Stimulated activated CD8-positive, alpha-beta memory T cell treated with anti-CD3 and anti-CD28 coated beads, Interleukin-7, amount 100 ng/mL, for 1 hour (primary cell): Measurements from ENCODE around the gene GATB.

Experiments used
- DNase-seq, 2 donors: peaks; one replicate each; pipeline ENCODE4 v3.0.0-alpha.2; 2020; ENCODE audit warnings: low read depth in 2 of 2

GATB gene

GRCh38 chr4:151675411-151675971 is 85.3 kb downstream of the GATB start:
- DNase-seq, result no peak

- DNase-seq, result no peak
Measured at GRCh38 chr4:151674804-151675391, 85.9 kb downstream of the GATB start.

- DNase-seq, result no peak
Measured at GRCh38 chr4:151673908-151674520, 86.8 kb downstream of the GATB start.

GRCh38 chr4:151672996-151673395 is 87.8 kb downstream of the GATB start:
- no peak for DNase-seq

DNA sequence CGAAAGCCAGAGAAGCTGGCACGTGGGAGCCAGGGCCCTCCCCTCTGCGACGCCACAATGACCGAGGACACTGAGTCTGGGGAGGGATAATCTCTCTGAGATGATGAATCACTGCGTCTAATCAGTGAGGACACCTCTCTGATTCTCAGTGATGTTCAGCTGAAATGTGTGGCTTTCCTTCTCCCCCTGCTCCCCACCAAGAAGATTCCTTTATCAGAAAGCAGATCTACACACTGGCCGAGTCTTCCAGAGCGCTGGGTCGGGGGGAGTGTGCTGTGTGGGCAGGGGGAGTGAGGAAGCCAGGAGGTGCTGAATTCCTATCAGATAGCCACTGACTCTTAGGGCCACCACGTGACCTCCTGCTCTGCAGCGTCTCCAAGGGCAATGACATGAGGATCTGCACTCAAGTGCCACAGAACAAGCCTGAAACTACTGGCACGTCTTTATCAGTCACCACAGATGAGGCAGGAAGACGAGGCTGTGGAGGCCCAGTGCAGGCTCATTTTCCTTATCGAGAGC is 89.2 kb downstream of the GATB start:
- no peak for DNase-seq

DNA sequence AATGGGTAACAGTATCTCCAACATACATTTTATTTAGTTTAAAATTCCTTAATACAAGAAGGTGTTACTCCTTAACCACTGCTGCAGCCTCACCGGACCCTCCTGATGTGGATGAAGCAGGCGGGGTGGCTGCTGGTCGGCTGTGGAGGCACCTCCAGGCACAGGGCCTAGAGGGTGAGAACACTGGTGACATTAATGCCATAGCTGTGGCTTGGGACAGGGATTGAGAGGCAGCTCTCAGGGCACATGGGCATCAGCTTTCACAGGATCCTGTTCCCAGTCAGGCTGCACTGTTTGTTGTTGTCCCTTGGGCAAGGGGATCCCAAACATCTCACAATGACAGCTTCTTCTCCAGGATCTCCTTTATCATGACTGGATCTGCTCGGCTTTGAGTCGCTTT is 90.0 kb downstream of the GATB start:
- no peak for DNase-seq

GRCh38 chr4:151669990-151670389 is 90.8 kb downstream of the GATB start:
- DNase-seq, result no peak

DNA sequence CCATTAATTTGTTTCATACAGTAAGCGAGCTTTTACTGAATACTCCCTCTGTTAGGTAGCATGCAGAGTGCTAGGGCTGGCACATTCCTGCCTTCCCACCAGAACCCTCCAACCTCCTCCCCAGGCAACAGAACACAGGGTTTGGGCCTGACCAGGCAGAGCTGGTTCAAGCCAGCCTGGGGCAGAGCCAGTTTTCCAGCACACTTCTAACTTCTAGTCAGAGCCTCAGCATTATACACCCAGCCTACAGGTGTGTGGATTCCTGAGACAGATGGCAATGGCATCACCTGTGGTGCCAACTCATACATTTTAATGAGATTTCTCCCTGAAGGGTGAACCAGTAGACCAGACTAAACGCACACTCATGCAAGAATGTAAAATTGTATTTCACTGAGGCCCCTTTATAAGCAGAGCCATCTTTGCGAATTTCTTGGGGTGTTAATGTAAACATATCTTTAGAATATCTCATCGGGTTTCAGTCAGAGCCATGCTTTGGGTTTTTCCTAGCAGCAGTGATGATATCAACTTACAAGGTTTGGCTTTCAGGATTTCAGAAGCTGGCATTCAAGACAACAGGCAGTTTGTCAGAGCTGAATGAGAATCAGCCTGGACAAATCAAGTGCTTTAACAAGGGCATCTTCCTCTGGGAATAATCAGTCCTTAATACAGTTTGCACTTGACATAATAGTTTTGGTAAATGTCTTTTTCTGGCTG is 92.0 kb downstream of the GATB start:
- DNase-seq, result no peak

GRCh38 chr4:151667666-151668065 is 93.1 kb downstream of the GATB start:
- DNase-seq, result no peak

DNA sequence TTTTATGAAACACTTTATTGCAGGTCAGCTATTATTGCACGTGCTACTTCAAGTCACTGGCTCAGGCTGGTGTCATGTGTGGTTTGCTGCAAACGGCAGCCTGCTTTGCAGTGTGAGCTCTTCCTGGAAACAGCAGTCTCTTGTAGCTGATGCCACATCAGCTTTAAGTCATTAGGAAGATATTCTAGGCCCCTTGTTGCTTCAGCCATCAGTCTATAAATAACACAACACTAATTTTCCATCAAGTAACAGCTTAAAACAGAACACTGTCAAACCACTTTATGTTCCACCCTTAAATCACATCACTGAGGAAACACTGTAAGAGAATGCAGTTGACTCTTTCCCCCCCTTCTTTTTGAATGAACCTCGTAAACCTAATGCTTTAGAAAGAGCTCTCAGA is 93.8 kb downstream of the GATB start:
- no peak for DNase-seq

- no peak for DNase-seq
Measured at GRCh38 chr4:151666501-151666900, 94.3 kb downstream of the GATB start.

DNA sequence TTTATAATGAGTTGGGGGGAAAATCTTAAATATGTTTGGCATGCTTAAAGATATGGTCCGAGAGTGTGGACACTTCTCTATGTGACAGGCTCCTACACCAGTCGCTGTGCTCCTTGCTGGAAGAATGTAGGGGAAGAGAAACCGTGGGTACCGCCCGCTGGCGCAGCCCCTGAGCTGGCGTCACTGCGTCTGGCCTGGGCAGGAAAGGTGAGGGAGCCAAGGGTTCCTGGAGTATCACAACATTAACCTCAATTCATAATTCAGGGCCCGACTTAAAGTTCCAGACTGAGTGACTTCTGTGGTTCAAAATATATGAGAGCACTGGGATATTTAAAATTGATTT is 95.1 kb downstream of the GATB start:
- no peak for DNase-seq

- no peak for DNase-seq
Measured at GRCh38 chr4:151665022-151665784, 95.6 kb downstream of the GATB start.

DNA sequence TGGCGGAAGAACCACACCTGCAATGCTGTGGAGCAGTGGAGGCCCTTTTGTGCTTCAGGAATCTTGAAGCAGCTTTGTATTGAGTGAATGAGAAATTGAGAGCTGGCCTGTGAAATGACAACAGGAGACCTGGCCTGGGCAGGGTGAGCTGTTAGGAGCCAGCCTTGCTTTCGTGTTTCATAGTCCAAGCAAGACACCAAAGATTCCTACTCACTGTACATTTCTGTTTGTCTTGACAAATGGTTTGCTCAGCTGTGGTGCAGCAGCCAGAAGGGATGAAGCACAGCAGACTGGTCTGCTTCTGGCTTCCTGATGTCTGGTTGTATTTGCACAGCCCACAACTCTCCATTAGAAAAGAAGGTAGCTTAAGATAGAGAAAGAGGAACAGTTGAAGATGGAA is 96.5 kb downstream of the GATB start:
- DNase-seq, result no peak

DNA sequence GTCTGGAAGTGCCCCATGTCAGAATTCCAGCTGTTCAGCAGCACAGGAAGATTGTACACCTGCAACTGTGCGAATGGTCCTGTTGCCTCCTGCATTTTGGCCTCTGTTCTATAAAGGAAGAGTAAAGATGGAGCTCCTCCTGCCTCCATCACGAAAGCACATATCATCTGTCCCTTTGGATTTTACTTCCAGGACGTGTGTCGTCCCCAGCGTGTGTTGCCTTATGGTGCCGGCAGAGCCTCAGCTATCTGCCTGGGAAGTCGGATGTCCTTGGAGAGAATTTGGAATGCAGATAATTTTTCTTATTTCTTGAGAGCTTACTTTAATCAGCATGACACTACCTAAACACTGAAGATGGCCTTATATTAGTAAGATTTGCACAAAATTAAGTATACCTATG is 97.7 kb downstream of the GATB start:
- no peak for DNase-seq

DNA sequence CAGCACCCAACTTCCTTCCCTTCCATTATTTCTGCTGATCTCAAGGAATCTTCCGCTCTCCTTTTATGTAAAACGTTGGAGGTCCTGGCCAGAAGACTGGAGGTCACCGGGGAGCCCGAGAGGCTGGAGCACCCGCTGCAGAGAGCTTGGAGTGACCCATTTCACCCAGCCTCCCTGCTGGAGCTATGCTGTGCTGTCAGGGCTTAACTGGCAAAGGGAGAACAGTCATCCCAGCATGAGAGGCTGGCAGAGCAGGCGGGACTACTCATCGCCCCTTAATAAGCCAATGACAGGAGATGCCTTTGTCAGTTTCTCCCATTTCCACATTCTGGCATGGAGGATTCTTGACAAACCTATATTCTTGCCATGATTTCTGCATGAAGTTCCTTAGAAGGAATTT is 98.9 kb downstream of the GATB start:
- DNase-seq, result no peak

DNA sequence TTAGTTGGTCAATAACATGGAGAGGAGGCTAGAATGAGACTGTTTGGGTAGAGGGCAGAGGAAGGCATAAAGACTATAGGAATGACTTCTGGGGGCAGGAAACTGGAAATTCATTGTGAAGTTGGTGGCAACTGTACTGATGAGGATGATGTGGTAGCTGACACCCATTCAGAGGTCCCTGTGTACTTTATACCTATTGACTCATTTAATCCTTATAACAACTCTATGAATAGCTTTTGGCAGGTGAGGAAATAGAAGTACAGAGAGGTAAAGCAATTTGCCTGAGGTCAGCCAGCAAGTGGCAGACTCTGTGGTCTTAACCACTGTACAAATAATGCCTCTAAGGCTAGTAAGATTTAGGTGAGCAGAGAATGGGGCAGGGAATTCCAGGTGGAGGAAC is 100.1 kb downstream of the GATB start:
- DNase-seq, result no peak

DNA sequence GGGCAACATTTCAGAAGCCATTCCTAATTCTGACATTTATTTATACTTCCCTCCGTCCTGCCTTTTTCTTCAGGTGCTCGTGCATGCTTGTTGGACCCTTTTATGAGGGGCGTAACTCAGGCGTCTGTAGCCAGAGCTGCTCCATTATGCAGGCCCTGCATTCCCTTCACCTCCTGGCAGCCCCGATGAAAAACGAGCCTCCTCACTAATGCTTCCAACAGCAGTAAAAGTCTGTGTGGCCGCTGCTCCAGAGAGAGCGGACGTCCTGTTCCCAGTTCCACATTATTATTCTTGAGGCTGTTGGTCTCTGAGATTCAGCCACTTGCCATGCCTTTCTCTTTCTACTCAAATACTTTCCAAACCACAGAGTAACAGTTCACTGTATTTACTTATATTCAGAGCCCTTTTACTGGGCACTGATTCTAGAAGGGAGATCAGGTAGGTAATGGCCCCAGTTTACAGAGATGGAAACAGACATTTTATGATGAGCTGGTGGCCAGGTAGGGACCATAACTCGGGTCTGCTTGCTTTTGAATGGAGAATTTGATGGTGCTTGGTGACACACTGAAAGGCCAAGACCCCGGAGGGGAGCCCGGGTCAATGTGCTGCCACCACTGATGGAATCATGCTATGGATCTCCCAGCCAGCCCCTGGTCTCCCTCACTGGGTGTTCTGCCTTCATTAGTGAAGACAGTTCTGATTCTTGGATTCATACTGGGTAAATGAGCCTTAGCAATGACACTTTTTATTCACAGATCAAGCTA is 101.0 kb downstream of the GATB start:
- no peak for DNase-seq

- no peak for DNase-seq
Measured at GRCh38 chr4:151658959-151659600, 101.7 kb downstream of the GATB start.

- no peak for DNase-seq
Measured at GRCh38 chr4:151657896-151658295, 102.9 kb downstream of the GATB start.

DNA sequence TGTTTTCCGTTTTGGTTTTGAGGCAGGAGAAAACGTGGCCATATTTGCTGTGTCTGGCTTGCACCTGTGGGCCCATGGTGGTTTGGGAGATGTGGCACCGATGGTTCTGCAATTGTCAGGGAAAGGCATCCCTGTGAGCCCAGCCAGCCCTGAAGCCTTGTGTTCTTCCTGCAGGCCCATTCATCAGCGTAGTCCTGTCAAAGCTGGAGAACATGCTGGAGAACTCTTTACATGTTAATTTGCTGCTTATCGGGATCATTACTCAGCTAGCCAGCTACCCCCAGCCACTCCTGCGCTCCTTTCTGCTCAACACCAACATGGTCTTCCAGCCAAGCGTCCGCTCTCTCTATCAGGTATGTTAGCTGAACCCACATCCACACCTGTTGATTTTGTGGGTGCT is 104.7 kb downstream of the GATB start:
- DNase-seq, result no peak
